Gastrocnemius medialis (tissue), 4 donors: ENCODE measurements around the gene TMED10. TPM values are rescaled to one million over a fixed set of nuclear protein-coding genes. Genes with fewer than 3 reads are reported as not detected.
A peak's percentile ranks its signal among the peaks of the same experiment; 100 is the strongest.
"Not testable (repeated sequence)": the region's sequence is repeated elsewhere in the genome, so short reads cannot be mapped to it uniquely, and the experiment has no call there.

Experiments used
- ATAC-seq, 2 donors: fragments of 150-250 bp; one replicate each; pipeline ENCODE4 v1.9.1; 2016
- DNase-seq, 2 donors: peaks; one replicate each; pipeline ENCODE4 v3.0.0-alpha.2; 2019
- H3K27ac ChIP-seq, 4 donors: fragments of 200-600 bp; sonication (generic); 1 replicate in 1 of 4; 2 replicates in 3 of 4; pipeline ENCODE4 v1.5.1; 2016 to 2018; ENCODE audit warnings: mild to moderate bottlenecking in 2 of 4, moderate library complexity in 1 of 4
- H3K27me3 ChIP-seq, 3 donors: fragments of 200-600 bp; sonication (generic) in 2 of 3; 1 replicate in 1 of 3; 2 replicates in 2 of 3; pipeline versions ENCODE4 v1.5.1 to v1.6.0; 2016 to 2019; ENCODE audit warnings: mild to moderate bottlenecking in 1 of 3, moderate library complexity in 1 of 3
- H3K36me3 ChIP-seq, 2 donors: fragments of 200-600 bp; sonication (generic) in 1 of 2; one replicate each; pipeline ENCODE4 v1.5.1; 2017 to 2018
- H3K4me1 ChIP-seq, 2 donors: fragments of 200-600 bp; sonication (generic) in 1 of 2; one replicate each; pipeline ENCODE4 v1.5.1; 2016 to 2017; ENCODE audit warnings: mild to moderate bottlenecking in 2 of 2
- H3K4me3 ChIP-seq, 4 donors: fragments of 200-600 bp; sonication (generic) in 3 of 4; 1 replicate in 1 of 4; 2 replicates in 3 of 4; pipeline ENCODE4 v1.5.1; 2016 to 2019; ENCODE audit warnings: mild to moderate bottlenecking in 2 of 4
- H3K9me3 ChIP-seq, 3 donors: fragments of 200-600 bp; sonication (generic) in 2 of 3; 1 replicate in 1 of 3; 2 replicates in 2 of 3; pipeline ENCODE4 v1.5.1; 2016 to 2019
- POLR2A ChIP-seq, 2 donors: fragments of 450-650 bp; IDR thresholded peaks; one replicate each; pipeline ENCODE4 v1.6.1; 2017; ENCODE audit warnings: antibody characterized with exemption in 2 of 2, mild to moderate bottlenecking in 2 of 2, moderate library complexity in 2 of 2
- in situ Hi-C, 4 donors: fragments of 200-750 bp; cut with MboI; loops; one replicate each; pipeline versions ENCODE4 v1.15.0 to v1.8.0; 2017; ENCODE audit warnings: low sequenced_read_pairs in 4 of 4
- intact Hi-C: fragments of 100-400 bp; cut with DNase I; formaldehyde crosslinking; loops from one replicate; pipeline ENCODE4 v1.15.1; 2023; ENCODE audit warnings: low total_unique reads
- total RNA-seq, 4 donors: library from RNA; depleted of rRNA; stranded (reverse); fragments of >200 nt; gene quantifications; one replicate each; pipeline versions ENCODE4 v1.1.0 to v1.2.3, GENCODE V29; 2016
- TF ChIP-seq, protein P1 (sequence below), 5 experiments: fragments of 450-650 bp in 3 of 5; fragments of 200-600 bp in 2 of 5; sonication (generic) in 2 of 5; IDR thresholded peaks in 4 of 5; conservative IDR thresholded peaks in 1 of 5; 1 replicate in 4 of 5; 2 replicates in 1 of 5; pipeline ENCODE4 v1.5.1; 2016 to 2019; ENCODE audit warnings: antibody characterized with exemption in 5 of 5, mild to moderate bottlenecking in 3 of 5, moderate library complexity in 3 of 5

The TMED10 gene
- total RNA-seq, 4 donors from 2014 or later = 161 to 362 (median 255) TPM

DNA sequence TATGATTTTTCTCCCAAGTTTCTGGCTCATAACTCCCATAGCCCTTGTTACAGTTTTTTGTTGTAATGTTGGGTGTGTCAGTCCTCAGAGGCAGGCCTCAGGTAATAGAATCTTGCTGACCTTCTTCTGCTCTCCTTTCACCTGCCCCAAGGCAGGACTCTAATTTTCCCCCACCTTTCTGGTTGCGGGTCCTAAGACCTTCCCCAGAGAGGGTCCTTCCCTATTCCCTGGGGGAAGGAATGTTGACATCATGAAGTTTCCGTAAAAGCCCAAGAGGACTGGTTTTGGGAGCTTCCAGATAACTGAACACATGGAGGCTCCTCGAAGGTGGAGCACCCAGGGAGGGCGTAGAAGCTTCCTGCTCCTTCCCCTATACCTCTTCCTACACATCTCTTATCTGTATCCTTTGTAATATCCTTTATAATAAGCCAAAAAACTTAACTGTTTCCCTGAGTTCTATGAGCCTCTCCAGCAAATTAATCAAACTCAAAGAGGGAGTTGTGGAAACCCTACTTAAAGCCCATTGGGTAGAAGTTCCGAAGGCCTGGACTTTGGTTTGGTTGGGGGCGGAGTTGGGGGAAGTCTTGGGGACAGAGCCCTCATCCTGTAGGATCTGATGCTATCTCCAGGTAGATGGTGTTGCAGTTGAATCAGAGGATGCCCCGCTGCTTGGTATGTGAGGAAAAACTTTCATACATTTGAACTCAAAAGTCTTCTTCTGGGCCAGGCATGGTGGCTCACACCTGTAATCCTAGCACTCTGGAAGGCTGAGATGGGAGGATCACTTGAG lies 9.0 kb upstream of the TMED10 start:
- H3K9me3 ChIP-seq = no peaks in the 10 kb centered on the region
- H3K4me1 ChIP-seq = no peaks in the 10 kb centered on the region
- no peak overlapping the region for H3K4me3 ChIP-seq
- H3K27me3 ChIP-seq = no peaks in the 10 kb centered on the region
- in situ Hi-C loops = no loop called here
- TF ChIP-seq, protein P1, sequence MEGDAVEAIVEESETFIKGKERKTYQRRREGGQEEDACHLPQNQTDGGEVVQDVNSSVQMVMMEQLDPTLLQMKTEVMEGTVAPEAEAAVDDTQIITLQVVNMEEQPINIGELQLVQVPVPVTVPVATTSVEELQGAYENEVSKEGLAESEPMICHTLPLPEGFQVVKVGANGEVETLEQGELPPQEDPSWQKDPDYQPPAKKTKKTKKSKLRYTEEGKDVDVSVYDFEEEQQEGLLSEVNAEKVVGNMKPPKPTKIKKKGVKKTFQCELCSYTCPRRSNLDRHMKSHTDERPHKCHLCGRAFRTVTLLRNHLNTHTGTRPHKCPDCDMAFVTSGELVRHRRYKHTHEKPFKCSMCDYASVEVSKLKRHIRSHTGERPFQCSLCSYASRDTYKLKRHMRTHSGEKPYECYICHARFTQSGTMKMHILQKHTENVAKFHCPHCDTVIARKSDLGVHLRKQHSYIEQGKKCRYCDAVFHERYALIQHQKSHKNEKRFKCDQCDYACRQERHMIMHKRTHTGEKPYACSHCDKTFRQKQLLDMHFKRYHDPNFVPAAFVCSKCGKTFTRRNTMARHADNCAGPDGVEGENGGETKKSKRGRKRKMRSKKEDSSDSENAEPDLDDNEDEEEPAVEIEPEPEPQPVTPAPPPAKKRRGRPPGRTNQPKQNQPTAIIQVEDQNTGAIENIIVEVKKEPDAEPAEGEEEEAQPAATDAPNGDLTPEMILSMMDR (IDR thresholded peaks at IDR 0.05 in 4 of 5, conservative IDR thresholded peaks at IDR 0.05 in 1 of 5) = no peak
- no peak for TF ChIP-seq POLR2A (IDR thresholded peaks at IDR 0.05)
- DNase-seq (no peak), ATAC-seq (no peak)
- H3K27ac ChIP-seq = no peak overlapping the region
- intact Hi-C loops = no loop called here
- H3K36me3 ChIP-seq = no peaks in the 10 kb centered on the region

DNA sequence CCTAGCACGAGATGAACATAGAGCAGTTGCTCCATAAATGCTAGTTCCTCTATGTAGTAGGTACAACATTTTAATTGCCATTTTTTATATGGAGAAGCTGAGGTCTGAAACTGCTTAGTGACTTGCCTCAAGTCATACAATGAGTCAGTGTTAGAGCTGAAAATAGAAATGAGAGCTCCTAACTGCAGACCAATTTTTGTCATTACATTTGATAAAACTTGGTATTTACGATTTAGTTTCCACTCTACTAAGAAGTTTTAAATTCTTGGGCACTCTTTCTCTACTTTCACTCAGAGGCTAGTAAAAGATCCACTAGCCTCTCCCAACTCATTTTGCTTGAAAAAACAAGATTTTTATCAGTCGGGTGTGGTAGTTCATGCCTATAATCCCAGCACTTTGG lies 8.1 kb upstream of the TMED10 start:
- Histone ChIP-seq H3K9me3 (no peaks in the 10 kb centered on the region), H3K36me3 (no peaks in the 10 kb centered on the region), H3K27ac (no peak overlapping the region), H3K27me3 (no peaks in the 10 kb centered on the region), H3K4me3 (no peak overlapping the region), H3K4me1 (no peaks in the 10 kb centered on the region)
- no peak for TF ChIP-seq POLR2A (IDR thresholded peaks at IDR 0.05)
- TF ChIP-seq, protein P1 (IDR thresholded peaks at IDR 0.05 in 4 of 5, conservative IDR thresholded peaks at IDR 0.05 in 1 of 5) = no peak
- DNase-seq = no peak
- no peak for ATAC-seq
- intact Hi-C loops (no loop called here), in situ Hi-C loops (no loop called here)

DNA sequence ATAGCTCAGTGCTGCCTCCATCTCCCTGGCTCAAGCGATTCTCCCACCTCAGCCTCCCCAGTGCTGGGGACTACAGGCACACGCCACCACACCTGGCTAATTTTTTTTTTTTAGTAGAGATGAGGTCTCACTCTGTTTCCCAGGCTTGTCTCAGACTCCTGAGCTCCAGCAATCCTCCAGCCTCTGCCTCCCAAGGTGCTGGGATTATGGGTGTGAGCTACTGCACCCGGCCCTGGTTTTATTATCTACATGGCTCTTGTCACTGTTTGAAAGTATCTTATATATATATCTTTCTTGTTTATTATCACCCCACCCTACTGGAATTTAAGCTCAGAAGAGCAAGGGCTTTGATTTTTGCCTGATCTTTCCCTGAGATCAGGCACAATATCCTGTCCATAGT lies 7.6 kb upstream of the TMED10 start:
- Histone ChIP-seq H3K4me1 (no peaks in the 10 kb centered on the region), H3K27me3 (no peaks in the 10 kb centered on the region), H3K9me3 (no peaks in the 10 kb centered on the region), H3K36me3 (no peaks in the 10 kb centered on the region), H3K27ac (no peak overlapping the region), H3K4me3 (no peak overlapping the region)
- ATAC-seq (no peak), DNase-seq (no peak)
- no peak for TF ChIP-seq POLR2A (IDR thresholded peaks at IDR 0.05)
- intact Hi-C loops (no loop called here), in situ Hi-C loops (no loop called here)

DNA sequence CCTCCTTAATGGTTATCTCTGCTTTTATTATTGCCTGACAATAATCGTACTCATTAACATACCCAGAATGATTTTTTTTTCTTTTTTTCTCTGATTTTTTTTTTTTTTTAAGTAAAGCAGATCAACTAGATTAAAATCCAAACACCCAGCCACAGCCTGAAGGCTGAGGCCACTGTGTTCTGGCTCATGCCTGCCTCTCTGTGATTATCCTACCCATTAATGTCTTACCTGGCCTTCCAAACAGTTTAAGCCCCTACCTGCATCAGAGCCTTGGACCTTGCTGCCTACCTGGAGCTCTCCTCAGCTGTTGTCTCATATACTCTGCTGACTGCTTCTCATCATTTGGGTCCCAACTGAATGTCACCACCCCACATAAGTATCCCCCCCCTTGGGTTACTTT lies 6.8 kb upstream of the TMED10 start:
- in situ Hi-C loops (no loop called here), intact Hi-C loops (no loop called here)
- Histone ChIP-seq H3K27me3 (no peaks in the 10 kb centered on the region), H3K27ac (no peak overlapping the region), H3K36me3 (no peaks in the 10 kb centered on the region), H3K4me3 (no peak overlapping the region), H3K4me1 (no peaks in the 10 kb centered on the region), H3K9me3 (no peaks in the 10 kb centered on the region)
- DNase-seq = no peak
- TF ChIP-seq, protein P1 (IDR thresholded peaks at IDR 0.05 in 4 of 5, conservative IDR thresholded peaks at IDR 0.05 in 1 of 5) = no peak
- TF ChIP-seq POLR2A (IDR thresholded peaks at IDR 0.05) = no peak
- ATAC-seq = no peak

DNA sequence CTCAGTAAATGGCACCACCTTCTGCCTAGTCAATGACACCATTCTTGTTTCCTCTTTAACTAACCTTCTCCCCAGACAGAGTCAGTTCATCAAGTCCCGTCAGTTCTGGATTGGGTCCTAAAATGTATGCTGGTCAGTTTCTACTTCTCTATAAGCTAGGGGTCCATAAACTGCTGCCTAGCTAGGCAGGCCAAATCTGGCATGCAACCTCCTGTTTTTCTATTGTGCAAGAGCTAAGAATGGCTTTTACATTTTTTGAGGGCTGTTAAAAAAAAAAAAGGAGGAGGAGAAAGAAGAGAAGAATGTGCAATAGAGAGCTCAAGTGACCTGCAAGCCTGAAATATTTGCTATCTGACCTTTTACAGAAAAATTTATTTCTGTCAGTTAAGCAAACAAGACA lies 6.4 kb upstream of the TMED10 start:
- DNase-seq (no peak), ATAC-seq (peak in 1 of 2 donors; percentile 42)
- TF ChIP-seq POLR2A (IDR thresholded peaks at IDR 0.05) = no peak
- TF ChIP-seq, protein P1 (IDR thresholded peaks at IDR 0.05 in 4 of 5, conservative IDR thresholded peaks at IDR 0.05 in 1 of 5) = no peak
- Histone ChIP-seq H3K36me3 (no peaks in the 10 kb centered on the region), H3K27me3 (no peaks in the 10 kb centered on the region), H3K9me3 (no peaks in the 10 kb centered on the region), H3K27ac (no peak overlapping the region), H3K4me1 (no peaks in the 10 kb centered on the region), H3K4me3 (no peak overlapping the region)
- intact Hi-C loops (no loop called here), in situ Hi-C loops (no loop called here)

DNA sequence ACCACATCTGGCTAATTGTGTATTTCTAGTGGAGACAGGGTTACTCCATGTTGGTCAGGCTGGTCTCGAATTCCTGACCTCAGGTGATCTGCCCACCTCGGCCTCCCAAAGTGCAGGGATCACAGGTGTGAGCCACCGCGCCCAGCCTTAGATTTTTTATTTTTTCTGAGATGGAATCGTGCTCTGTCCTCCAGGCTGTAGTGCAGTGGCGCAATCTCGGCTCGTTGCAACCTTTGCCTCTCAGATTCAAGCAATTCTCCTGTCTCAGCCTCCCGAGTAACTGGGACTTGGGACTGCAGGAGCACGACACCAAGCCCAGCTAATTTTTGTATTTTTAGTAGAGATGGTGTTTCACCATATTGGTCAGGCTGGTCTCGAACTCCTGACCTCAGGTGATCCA lies 5.8 kb upstream of the TMED10 start:
- intact Hi-C loops = not testable (repeated sequence)

More for the DNA sequence above, 5.8 kb upstream of the TMED10 start:
- H3K4me1 ChIP-seq, DNase-seq, ATAC-seq, in situ Hi-C loops, H3K4me3 ChIP-seq, H3K36me3 ChIP-seq, H3K9me3 ChIP-seq, H3K27me3 ChIP-seq, H3K27ac ChIP-seq: not testable (repeated sequence)
